HepG2 (cell line): ENCODE data around the gene CAST. TPM values are rescaled to one million over a fixed set of nuclear protein-coding genes. Genes with fewer than 3 reads are reported as not detected.

ENCODE experiments used
- ATAC-seq: fragments of 200-7000 bp; cut with Tn5 transposase; 3 replicates; pipeline ENCODE4 v1.9.1; 2020; ENCODE audit warnings: mild to moderate bottlenecking, moderate library complexity
- BruUV-seq: library from RNA; stranded (reverse); fragments of 400-500 nt; replicated peaks from 2 replicates; lab custom pipeline; 2021; lab: Mats Ljungman, UMichigan
- CTCF ChIA-PET: fragments of 300-600 bp; formaldehyde crosslinking; extraction: SDS; loops from one replicate; lab custom pipeline; 2021; ENCODE audit warnings: low total read pairs, inconsistent platforms, low intra/inter-chr PET ratio; lab: Yijun Ruan, JAX
- POLR2A ChIA-PET: fragments of 350-600 bp; sonication (Branson Sonifier 250); formaldehyde crosslinking; loops from one replicate; lab custom pipeline; 2020; ENCODE audit warnings: antibody characterized with exemption, inconsistent platforms; lab: Yijun Ruan, JAX
- DNase-seq: peaks from one replicate; pipeline ENCODE4 v3.0.0-alpha.2; 2015; ENCODE audit warnings: low spot score
- FAIRE-seq: peaks from 3 replicates; lab custom pipeline; 2011; peaks lifted over from hg19 to GRCh38; lab: Jason Lieb, UNC
- H2AFZ ChIP-seq: one replicate; pipeline ENCODE4 v1.6.1; 2011; ENCODE audit warnings: low read length, inconsistent platforms
- H3K27ac ChIP-seq: fragments of 300-600 bp; 3 replicates; pipeline ENCODE4 v1.8.0; 2011; ENCODE audit warnings: mixed run types, mild to moderate bottlenecking, mixed read lengths, low read length, inconsistent platforms; ENCODE audit not compliant: insufficient read depth; ENCODE audit errors: extremely low read length
- H3K27me3 ChIP-seq, 2 experiments: fragments of 200-600 bp in 1 of 2; 2 replicates in 1 of 2; 3 replicates in 1 of 2; pipeline versions ENCODE4 v1.6.0 to v1.8.0; 2011; ENCODE audit warnings: low read length in 2 of 2, mild to moderate bottlenecking in 2 of 2, moderate library complexity in 2 of 2, inconsistent platforms in 1 of 2; ENCODE audit not compliant: insufficient read depth in 2 of 2, control insufficient read depth in 1 of 2
- H3K36me3 ChIP-seq, 2 experiments: fragments of 200-600 bp in 1 of 2; replicated peaks in 1 of 2; 2 replicates in 1 of 2; 3 replicates in 1 of 2; pipeline versions ENCODE4 v1.5.1 to v1.8.0; 2011; ENCODE audit warnings: low read length in 2 of 2, inconsistent platforms in 1 of 2; ENCODE audit not compliant: insufficient read depth in 2 of 2, control insufficient read depth in 1 of 2
- H3K4me1 ChIP-seq: 2 replicates; pipeline ENCODE4 v1.5.1; 2012; ENCODE audit warnings: low read length, inconsistent platforms; ENCODE audit not compliant: insufficient read depth
- H3K4me2 ChIP-seq: 2 replicates; pipeline ENCODE4 v1.6.0; 2011; ENCODE audit warnings: low read depth, low read length, inconsistent platforms
- H3K4me3 ChIP-seq, 3 experiments: fragments of 200-600 bp in 1 of 3; sonication (generic), shearing (Covaris generic) in 1 of 3; replicated peaks in 1 of 3; 2 replicates each; pipeline ENCODE4 v1.5.1; 2011 to 2016; ENCODE audit warnings: low read length in 3 of 3, inconsistent platforms in 2 of 3, low read depth in 2 of 3, mild to moderate bottlenecking in 2 of 3, control low read depth in 1 of 3, mixed read lengths in 1 of 3; ENCODE audit not compliant: insufficient read depth in 1 of 3
- H3K79me2 ChIP-seq: one replicate; pipeline ENCODE4 v1.6.1; 2011; ENCODE audit warnings: low read length, inconsistent platforms; ENCODE audit not compliant: insufficient read depth
- H3K9ac ChIP-seq: 2 replicates; pipeline ENCODE4 v1.6.0; 2011; ENCODE audit warnings: mild to moderate bottlenecking, low read depth, low read length, inconsistent platforms; ENCODE audit not compliant: insufficient read depth
- H3K9me3 ChIP-seq: 2 replicates; pipeline ENCODE4 v1.5.1; 2012; ENCODE audit warnings: mild to moderate bottlenecking, low read length
- H4K20me1 ChIP-seq: 2 replicates; pipeline ENCODE4 v1.6.0; 2011; ENCODE audit warnings: inconsistent platforms, mild to moderate bottlenecking, low read length, moderate library complexity; ENCODE audit not compliant: insufficient read depth
- AGO1 ChIP-seq: fragments of 200-400 bp; formaldehyde crosslinking; IDR thresholded peaks from 2 replicates; pipeline ENCODE4 v1.6.1; 2017; ENCODE audit warnings: mild to moderate bottlenecking, low read depth, low read length, moderate library complexity; ENCODE audit not compliant: poor library complexity, severe bottlenecking
- GATAD2A ChIP-seq: IDR thresholded peaks from 2 replicates; pipeline ENCODE4 v1.6.1; 2016
- NCOA1 ChIP-seq: sonication (generic); formaldehyde crosslinking; IDR thresholded peaks from 2 replicates; pipeline ENCODE4 v1.9.0; 2021; ENCODE audit warnings: missing genetic modification reagents
- SMYD3 ChIP-seq: sonication (generic); formaldehyde crosslinking; IDR thresholded peaks from 2 replicates; pipeline ENCODE4 v1.8.1; 2023; ENCODE audit warnings: mild to moderate bottlenecking, missing genetic modification reagents
- TBX2 ChIP-seq: sonication (generic); formaldehyde crosslinking; IDR thresholded peaks from 2 replicates; pipeline ENCODE4 v1.5.0; 2020; ENCODE audit warnings: missing genetic modification reagents, mild to moderate bottlenecking, borderline replicate concordance
- ZMYM2 ChIP-seq: sonication (generic); formaldehyde crosslinking; IDR thresholded peaks from 2 replicates; pipeline ENCODE4 v1.8.0; 2022; ENCODE audit warnings: mild to moderate bottlenecking, missing genetic modification reagents
- ZNF138 ChIP-seq: sonication (generic); formaldehyde crosslinking; IDR thresholded peaks from 2 replicates; pipeline ENCODE4 v1.5.0; 2020; ENCODE audit warnings: mild to moderate bottlenecking, low read depth, missing genetic modification reagents
- ZNF510 ChIP-seq: sonication (generic); formaldehyde crosslinking; IDR thresholded peaks from 2 replicates; pipeline ENCODE4 v1.4.0; 2020; ENCODE audit warnings: low read depth, mild to moderate bottlenecking, missing genetic modification reagents
- ZNF563 ChIP-seq: sonication (generic); formaldehyde crosslinking; IDR thresholded peaks from 2 replicates; pipeline ENCODE4 v1.8.0; 2022; ENCODE audit warnings: mild to moderate bottlenecking, moderate library complexity, missing genetic modification reagents
- ZNF724P ChIP-seq: sonication (generic); formaldehyde crosslinking; IDR thresholded peaks from 2 replicates; pipeline ENCODE4 v1.8.0; 2022; ENCODE audit warnings: missing genetic modification reagents, borderline replicate concordance
- ZNF747 ChIP-seq: sonication (generic); formaldehyde crosslinking; IDR thresholded peaks from 2 replicates; pipeline ENCODE4 v1.8.1; 2023; ENCODE audit warnings: missing genetic modification reagents, mild to moderate bottlenecking, borderline replicate concordance
- ZZZ3 ChIP-seq: sonication (generic); formaldehyde crosslinking; IDR thresholded peaks from 2 replicates; pipeline ENCODE4 v1.4.0; 2020; ENCODE audit warnings: missing genetic modification reagents, mild to moderate bottlenecking, borderline replicate concordance
- in situ Hi-C: cut with HindIII; loops from 2 replicates; pipeline ENCODE4 v1.10.0; 2017; ENCODE audit warnings: low pct_unique_long_range_greater_than_20kb; ENCODE audit not compliant: extremely low pct_ligation_motif_present
- intact Hi-C: fragments of 100-400 bp; cut with micrococcal nuclease; formaldehyde crosslinking; loops from one replicate; pipeline ENCODE4 v1.10.0; 2022; ENCODE audit not compliant: unreplicated experiment
- polyA plus RNA-seq, 8 experiments: library from polyadenylated mRNA; depleted of rRNA in 3 of 8; stranded (reverse) in 7 of 8; unstranded in 1 of 8; fragments of >200 nt; fragmentation: Illumina TruSeq in 4 of 8; extraction: Trizol in 4 of 8; gene quantifications; 2 replicates each; pipeline versions ENCODE4 v1.2.1 to v1.2.3, GENCODE V29; 2011 to 2016; ENCODE audit warnings: low read depth in 4 of 8, missing spikeins in 1 of 8, mixed read lengths in 1 of 8; ENCODE audit not compliant: insufficient read depth in 1 of 8
- total RNA-seq, 5 experiments: library from RNA; depleted of rRNA; stranded (reverse); fragments of >200 nt; fragmentation: Illumina TruSeq; extraction: Trizol; gene quantifications; 2 replicates each; pipeline ENCODE4 v1.2.3, GENCODE V29; 2016; ENCODE audit warnings: low read depth in 1 of 5
- TF ChIP-seq, protein P1 (sequence below): sonication (generic); formaldehyde crosslinking; IDR thresholded peaks from 2 replicates; pipeline ENCODE4 v1.5.1; 2020; ENCODE audit warnings: mild to moderate bottlenecking, missing genetic modification reagents, moderate library complexity
- TF ChIP-seq, protein P2 (sequence below): sonication (generic); formaldehyde crosslinking; IDR thresholded peaks from 2 replicates; pipeline ENCODE4 v1.8.1; 2023; ENCODE audit warnings: missing genetic modification reagents, inconsistent platforms, borderline replicate concordance
- TF ChIP-seq, protein P3 (sequence below): sonication (generic); formaldehyde crosslinking; IDR thresholded peaks from 2 replicates; pipeline ENCODE4 v1.4.0; 2020; ENCODE audit warnings: missing genetic modification reagents
- TF ChIP-seq, protein P4 (sequence below): sonication (generic); formaldehyde crosslinking; IDR thresholded peaks from 2 replicates; pipeline ENCODE4 v1.4.0; 2020; ENCODE audit warnings: mild to moderate bottlenecking, missing genetic modification reagents, borderline replicate concordance

CAST gene
- total and polyA plus RNA-seq, 2 of the 13 experiments (the other 11 are each of a cell fraction or from before 2014, with no cell fraction given), result 42.1 to 67.6 TPM

DNA sequence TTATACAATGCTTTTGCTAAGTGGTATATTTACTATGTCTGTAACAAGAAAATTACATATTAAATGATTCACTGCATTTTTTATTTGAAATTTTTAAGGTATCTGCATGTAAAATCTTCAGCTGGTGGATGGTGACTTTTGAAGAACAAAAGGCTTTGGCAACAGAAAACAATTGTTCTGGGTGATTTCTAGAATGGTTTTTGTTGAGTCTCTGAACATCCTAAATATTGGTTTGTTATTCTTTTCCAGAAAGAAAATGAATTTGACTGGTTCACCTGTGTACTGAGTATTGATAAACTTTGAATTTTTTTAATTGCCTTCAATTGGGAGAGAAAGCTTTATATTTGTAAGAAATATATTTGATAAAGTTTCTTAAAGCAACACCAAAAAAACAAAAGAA is 110.4 kb downstream of the CAST start:
- POLR2A ChIA-PET, result interaction anchor here (1.1 kb wide), 1 partner anchor 35 kb away, joined by 3 read pairs; the partner anchor contains the start of gene ERAP1
- Histone ChIP-seq H3K36me3 (peaks cover 8 to 50% of the 10 kb centered on the region in 2 experiments), H2AFZ (no peak overlapping the region), H3K4me3 (no peak overlapping the region), H3K79me2 (no peaks in the 10 kb centered on the region), H3K4me2 (no peak overlapping the region), H4K20me1 (no peaks in the 10 kb centered on the region), H3K4me1 (no peaks in the 10 kb centered on the region), H3K27me3 (no peaks in the 10 kb centered on the region), H3K9me3 (no peaks in the 10 kb centered on the region), H3K9ac (no peak overlapping the region), H3K27ac (no peak overlapping the region)
- in situ Hi-C loops, result no loop called here
- FAIRE-seq, result no peak
- ATAC-seq, result no peak
- BruUV-seq, result no TSS peak
- intact Hi-C loops, result no loop called here
- no peak for DNase-seq
- no peak for TF ChIP-seq GATAD2A
- TF ChIP-seq, protein P1, sequence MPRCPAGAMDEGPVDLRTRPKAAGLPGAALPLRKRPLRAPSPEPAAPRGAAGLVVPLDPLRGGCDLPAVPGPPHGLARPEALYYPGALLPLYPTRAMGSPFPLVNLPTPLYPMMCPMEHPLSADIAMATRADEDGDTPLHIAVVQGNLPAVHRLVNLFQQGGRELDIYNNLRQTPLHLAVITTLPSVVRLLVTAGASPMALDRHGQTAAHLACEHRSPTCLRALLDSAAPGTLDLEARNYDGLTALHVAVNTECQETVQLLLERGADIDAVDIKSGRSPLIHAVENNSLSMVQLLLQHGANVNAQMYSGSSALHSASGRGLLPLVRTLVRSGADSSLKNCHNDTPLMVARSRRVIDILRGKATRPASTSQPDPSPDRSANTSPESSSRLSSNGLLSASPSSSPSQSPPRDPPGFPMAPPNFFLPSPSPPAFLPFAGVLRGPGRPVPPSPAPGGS (CRISPR knock-in tag), result no peak
- TF ChIP-seq, protein P2, sequence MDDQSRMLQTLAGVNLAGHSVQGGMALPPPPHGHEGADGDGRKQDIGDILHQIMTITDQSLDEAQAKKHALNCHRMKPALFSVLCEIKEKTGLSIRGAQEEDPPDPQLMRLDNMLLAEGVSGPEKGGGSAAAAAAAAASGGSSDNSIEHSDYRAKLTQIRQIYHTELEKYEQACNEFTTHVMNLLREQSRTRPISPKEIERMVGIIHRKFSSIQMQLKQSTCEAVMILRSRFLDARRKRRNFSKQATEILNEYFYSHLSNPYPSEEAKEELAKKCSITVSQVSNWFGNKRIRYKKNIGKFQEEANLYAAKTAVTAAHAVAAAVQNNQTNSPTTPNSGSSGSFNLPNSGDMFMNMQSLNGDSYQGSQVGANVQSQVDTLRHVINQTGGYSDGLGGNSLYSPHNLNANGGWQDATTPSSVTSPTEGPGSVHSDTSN (CRISPR knock-in tag), result no peak
- TF ChIP-seq ZZZ3 (CRISPR knock-in tag), result no peak
- no peak for TF ChIP-seq ZNF510 (CRISPR knock-in tag)
- TF ChIP-seq, protein P3, sequence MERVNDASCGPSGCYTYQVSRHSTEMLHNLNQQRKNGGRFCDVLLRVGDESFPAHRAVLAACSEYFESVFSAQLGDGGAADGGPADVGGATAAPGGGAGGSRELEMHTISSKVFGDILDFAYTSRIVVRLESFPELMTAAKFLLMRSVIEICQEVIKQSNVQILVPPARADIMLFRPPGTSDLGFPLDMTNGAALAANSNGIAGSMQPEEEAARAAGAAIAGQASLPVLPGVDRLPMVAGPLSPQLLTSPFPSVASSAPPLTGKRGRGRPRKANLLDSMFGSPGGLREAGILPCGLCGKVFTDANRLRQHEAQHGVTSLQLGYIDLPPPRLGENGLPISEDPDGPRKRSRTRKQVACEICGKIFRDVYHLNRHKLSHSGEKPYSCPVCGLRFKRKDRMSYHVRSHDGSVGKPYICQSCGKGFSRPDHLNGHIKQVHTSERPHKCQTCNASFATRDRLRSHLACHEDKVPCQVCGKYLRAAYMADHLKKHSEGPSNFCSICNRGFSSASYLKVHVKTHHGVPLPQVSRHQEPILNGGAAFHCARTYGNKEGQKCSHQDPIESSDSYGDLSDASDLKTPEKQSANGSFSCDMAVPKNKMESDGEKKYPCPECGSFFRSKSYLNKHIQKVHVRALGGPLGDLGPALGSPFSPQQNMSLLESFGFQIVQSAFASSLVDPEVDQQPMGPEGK (CRISPR knock-in tag), result no peak
- no peak for TF ChIP-seq ZNF747 (CRISPR knock-in tag)
- TF ChIP-seq AGO1, result no peak
- no peak for TF ChIP-seq TBX2 (CRISPR knock-in tag)
- TF ChIP-seq SMYD3 (CRISPR knock-in tag), result no peak
- TF ChIP-seq ZNF563 (CRISPR knock-in tag), result no peak
- TF ChIP-seq ZNF138, result no peak
- no peak for TF ChIP-seq ZMYM2 (CRISPR knock-in tag)
- TF ChIP-seq NCOA1, result no peak
- TF ChIP-seq ZNF724P (CRISPR knock-in tag), result no peak
- TF ChIP-seq, protein P4, sequence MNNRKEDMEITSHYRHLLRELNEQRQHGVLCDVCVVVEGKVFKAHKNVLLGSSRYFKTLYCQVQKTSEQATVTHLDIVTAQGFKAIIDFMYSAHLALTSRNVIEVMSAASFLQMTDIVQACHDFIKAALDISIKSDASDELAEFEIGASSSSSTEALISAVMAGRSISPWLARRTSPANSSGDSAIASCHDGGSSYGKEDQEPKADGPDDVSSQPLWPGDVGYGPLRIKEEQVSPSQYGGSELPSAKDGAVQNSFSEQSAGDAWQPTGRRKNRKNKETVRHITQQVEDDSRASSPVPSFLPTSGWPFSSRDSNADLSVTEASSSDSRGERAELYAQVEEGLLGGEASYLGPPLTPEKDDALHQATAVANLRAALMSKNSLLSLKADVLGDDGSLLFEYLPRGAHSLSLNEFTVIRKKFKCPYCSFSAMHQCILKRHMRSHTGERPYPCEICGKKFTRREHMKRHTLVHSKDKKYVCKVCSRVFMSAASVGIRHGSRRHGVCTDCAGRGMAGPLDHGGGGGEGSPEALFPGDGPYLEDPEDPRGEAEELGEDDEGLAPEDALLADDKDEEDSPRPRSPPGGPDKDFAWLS (CRISPR knock-in tag), result no peak
- CTCF ChIA-PET, result no interaction called here
